GM13976 (cell line): ENCODE results near the gene EXOC3L4.
A peak's percentile ranks its signal among the peaks of the same experiment; 100 is the strongest.

Experiments used
- DNase-seq: peaks from one replicate; pipeline ENCODE4 v3.0.0; 2012; ENCODE audit warnings: low spot score
- CTCF ChIP-seq: IDR thresholded peaks from 2 replicates; pipeline ENCODE4 v1.5.1; 2012; ENCODE audit warnings: borderline replicate concordance, mild to moderate bottlenecking; ENCODE audit not compliant: insufficient read depth; ENCODE audit errors: extremely low read depth, missing control alignments, control extremely low read depth
- in situ Hi-C: fragments of 300-500 bp; cut with MboI; formaldehyde crosslinking; loops from one replicate; pipeline ENCODE4 v1.12.0; 2022; ENCODE audit warnings: low sequenced_read_pairs, mixed read lengths, inconsistent platforms; ENCODE audit not compliant: unreplicated experiment

EXOC3L4 gene

DNA sequence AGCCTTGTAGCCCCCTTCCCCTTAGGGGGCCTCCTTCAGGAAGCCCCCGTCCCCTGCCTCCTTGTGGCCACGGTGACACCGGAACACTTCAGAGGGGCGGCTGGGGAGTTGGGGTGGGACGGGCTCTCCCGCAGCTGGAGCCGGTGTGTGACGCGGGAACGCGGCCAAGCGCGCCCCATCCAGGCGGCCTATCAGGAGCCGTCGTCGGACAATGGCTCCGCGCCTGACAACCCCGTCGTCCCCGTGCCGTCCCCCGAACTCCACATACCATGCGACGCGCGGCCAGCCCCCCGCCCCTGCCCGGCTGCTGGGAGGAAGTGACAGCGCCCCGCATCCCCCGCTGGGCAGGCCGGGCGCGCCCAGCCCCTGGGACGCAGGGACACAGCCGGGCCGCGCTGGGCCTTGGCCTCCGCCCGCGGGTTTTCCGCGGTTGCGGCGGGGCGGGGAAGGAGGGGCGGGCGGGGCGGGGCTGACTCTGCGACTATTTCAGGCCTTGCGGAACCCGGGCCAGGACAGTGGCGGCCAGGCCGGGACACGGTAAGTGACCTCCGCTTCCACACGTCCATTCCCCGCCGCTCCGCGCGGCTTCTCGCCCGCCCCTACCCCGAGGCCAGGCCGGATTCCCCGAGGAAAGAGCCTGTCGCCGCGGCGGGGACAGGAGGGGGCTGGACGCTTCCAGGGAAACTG lies 28.6 kb downstream of the EXOC3L4 start, which contains the start of gene TNFAIP2:
TSS of gene TNFAIP2 (plus strand) at position 515 of the 687 bp plus-strand sequence. CDS start 2,997 bp downstream, outside the sequence.
- no peak for TF ChIP-seq CTCF
- in situ Hi-C loops = no loop called here
- peak; percentile 74 for DNase-seq

DNA sequence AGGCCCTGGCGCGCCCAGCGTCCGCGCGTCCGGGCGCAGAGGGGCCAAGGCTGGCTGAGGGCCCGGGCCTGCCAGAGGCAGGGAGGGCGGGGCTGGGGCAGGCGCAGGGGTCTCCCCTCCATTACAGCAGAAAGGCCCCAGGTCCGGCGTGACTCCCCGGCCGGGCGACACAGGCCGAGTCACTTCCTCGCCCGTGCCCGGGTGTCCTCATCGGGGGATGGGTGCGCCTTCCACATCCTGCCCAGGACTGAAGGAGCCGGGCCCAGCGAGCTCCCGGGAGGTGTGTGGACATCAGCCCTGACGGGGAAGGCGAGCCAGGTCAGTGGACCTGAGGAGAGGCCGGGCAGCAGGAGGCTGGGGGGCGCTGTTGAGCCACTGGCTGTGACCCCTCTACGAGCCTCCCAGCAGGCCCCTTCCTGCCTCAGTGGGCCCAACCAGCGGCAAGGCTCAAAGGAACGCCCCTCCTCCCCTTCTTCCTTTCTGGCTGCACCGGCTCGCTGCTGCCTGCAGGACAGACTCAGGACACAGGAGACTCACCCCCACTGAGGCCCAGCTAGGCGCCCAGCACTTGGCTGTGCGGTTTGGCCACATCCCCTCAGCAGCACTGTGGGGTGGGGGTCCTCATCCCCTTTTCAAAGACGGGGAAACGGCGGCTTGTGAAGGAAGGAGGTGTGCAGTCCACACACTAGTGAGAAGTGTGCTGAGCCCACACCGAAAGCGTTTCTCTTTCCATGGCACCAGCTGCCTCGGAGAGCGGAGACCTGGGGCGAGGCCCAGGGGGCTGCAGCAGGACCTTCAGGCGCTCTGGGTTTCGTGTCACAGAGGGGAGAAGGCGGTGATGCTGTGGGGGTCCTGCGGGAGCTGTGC lies 29.3 kb downstream of the EXOC3L4 start:
- in situ Hi-C loops = no loop called here
- no peak for TF ChIP-seq CTCF
- DNase-seq = peak; percentile 67

DNA sequence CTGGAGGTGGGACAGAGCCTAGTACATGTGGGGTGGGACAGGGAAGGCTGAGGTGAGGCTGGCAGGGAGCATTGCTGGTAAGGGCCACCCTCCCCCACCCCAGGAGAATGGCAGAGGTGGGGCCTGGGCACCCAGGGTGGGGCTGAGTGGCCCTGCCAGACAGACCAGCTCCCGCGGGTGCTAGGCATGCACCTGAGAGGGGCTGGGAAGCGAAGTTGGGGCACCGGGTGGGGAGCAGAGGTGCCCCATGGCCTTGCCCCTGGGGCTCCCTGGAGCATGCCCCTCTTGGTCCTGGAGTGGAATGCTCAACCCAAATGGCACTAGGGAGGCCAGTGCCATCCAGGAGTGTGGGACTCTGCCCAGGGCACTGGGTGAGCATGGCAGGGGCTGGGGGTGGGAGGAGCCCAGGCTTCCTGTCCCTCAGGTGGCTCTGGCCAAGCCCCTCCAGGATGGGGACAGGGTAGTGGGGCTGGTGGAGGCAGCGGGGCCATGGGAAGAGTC lies 30.0 kb downstream of the EXOC3L4 start:
- in situ Hi-C loops = no loop called here
- no peak for TF ChIP-seq CTCF
- DNase-seq = no peak

- TF ChIP-seq CTCF = no peak
- in situ Hi-C loops = no loop called here
These were observed 30.9 kb downstream of the EXOC3L4 start for GRCh38 chr14:103125098-103126070.

DNA sequence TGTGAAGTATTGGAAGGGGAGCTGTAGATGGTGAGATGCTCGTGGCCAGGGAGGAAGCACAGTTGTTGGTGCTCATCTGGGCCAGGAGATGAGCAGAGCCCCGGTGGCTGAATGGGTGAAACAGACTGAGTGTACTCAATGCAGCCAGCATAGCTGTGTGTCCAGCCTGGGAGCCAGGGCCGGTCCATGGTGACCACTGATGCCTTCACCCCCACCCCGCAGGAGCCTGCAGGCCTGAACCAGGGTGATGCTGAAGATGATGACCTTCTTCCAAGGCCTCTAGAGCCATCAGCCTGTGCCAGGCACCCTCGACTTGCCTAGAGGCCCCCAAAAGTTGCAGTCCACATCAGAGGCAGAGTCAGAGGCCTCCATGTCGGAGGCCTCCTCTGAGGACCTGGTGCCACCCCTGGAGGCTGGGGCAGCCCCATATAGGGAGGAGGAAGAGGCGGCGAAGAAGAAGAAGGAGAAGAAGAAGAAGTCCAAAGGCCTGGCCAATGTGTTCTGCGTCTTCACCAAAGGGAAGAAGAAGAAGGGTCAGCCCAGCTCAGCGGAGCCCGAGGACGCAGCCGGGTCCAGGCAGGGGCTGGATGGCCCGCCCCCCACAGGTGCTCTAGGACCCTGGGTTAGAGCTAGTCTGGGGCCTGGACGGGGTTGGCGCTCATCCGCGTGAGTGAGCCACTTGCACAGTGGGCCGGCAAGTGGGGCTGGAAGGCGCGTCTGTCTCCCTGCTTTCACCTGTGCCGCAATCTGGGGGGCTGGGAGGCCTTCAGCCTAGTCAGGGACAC lies 31.8 kb downstream of the EXOC3L4 start:
- TF ChIP-seq CTCF = no peak
- in situ Hi-C loops = no loop called here
- no peak for DNase-seq

More at GRCh38 chr14:103125098-103126070, 30.9 kb downstream of the EXOC3L4 start:
- DNase-seq = no peak

GRCh38 chr14:103126873-103127304 lies 32.4 kb downstream of the EXOC3L4 start:
- TF ChIP-seq CTCF = no peak
- in situ Hi-C loops = no loop called here
- no peak for DNase-seq
